ENCODE measurements around the gene OR13C8.
"Not testable (repeated sequence)": the region's sequence is repeated elsewhere in the genome, so short reads cannot be mapped to it uniquely, and the experiment has no call there.

The OR13C8 gene

DNA sequence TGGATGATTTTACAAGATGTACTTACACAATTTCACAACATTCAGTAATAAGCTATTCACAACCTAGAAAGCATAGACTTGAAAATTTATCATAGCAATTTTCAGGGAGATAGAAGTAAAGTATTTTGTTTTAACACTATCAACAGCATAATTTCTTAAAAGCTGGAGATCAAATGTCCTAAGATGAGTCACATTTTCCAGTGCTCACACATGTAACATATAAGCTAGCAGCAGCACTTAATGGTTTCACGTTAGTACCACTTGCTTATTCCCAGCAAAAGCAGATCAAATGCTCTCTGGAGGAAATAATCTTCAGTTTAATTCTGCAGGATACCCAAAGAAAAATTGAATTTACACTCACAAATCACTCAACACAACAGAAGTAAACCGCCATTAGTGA lies 6.5 kb downstream of the OR13C8 start:
- peaks cover 0 to 3% (median 0%) of the 10 kb centered on the region in 3 donors for H3K9me3 ChIP-seq
- no peak for TF ChIP-seq CTCF (IDR thresholded peaks at IDR 0.05)
- no peaks in the 10 kb centered on the region for H3K27me3 ChIP-seq
- no peak overlapping the region for H3K4me3 ChIP-seq
- intact Hi-C loops (cut with DNase I; ENCODE audit: low total_unique reads), result no loop called here
- no peaks in the 10 kb centered on the region for H3K4me1 ChIP-seq
- DNase-seq, result no peak
- no peaks in the 10 kb centered on the region for H3K36me3 ChIP-seq
- no peak overlapping the region for H3K27ac ChIP-seq

- intact Hi-C loops (cut with DNase I; ENCODE audit: low total_unique reads), result no loop called here
- H3K4me1 ChIP-seq, result no peaks in the 10 kb centered on the region
- no peak overlapping the region for H3K27ac ChIP-seq
- TF ChIP-seq CTCF (IDR thresholded peaks at IDR 0.05), result no peak
- DNase-seq, result no peak
- no peaks in the 10 kb centered on the region for H3K36me3 ChIP-seq
- H3K4me3 ChIP-seq, result no peak overlapping the region
- no peaks in the 10 kb centered on the region for H3K9me3 ChIP-seq
- H3K27me3 ChIP-seq, result no peaks in the 10 kb centered on the region
Observed at GRCh38 chr9:104577263-104577662, 8.3 kb downstream of the OR13C8 start.

- H3K27me3 ChIP-seq, result no peaks in the 10 kb centered on the region
- DNase-seq, result no peak
- intact Hi-C loops (cut with DNase I; ENCODE audit: low total_unique reads), result no loop called here
- TF ChIP-seq CTCF (IDR thresholded peaks at IDR 0.05), result no peak
- H3K4me3 ChIP-seq, result no peak overlapping the region
- no peaks in the 10 kb centered on the region for H3K4me1 ChIP-seq
- no peak overlapping the region for H3K27ac ChIP-seq
- no peaks in the 10 kb centered on the region for H3K36me3 ChIP-seq
- no peaks in the 10 kb centered on the region for H3K9me3 ChIP-seq
Observed at GRCh38 chr9:104580562-104580961, 11.6 kb downstream of the OR13C8 start.

GRCh38 chr9:104586496-104587180 lies 17.7 kb downstream of the OR13C8 start:
- H3K9me3 ChIP-seq, result no peaks in the 10 kb centered on the region
- intact Hi-C loops (cut with DNase I; ENCODE audit: low total_unique reads), result no loop called here
- H3K4me3 ChIP-seq, result no peak overlapping the region
- no peak for TF ChIP-seq CTCF (IDR thresholded peaks at IDR 0.05)
- no peaks in the 10 kb centered on the region for H3K4me1 ChIP-seq
- H3K27me3 ChIP-seq, result no peaks in the 10 kb centered on the region
- H3K27ac ChIP-seq, result no peak overlapping the region
- H3K36me3 ChIP-seq, result no peaks in the 10 kb centered on the region
- no peak for DNase-seq

- TF ChIP-seq CTCF (IDR thresholded peaks at IDR 0.05), result no peak
- Histone ChIP-seq H3K4me3 (no peak overlapping the region), H3K27ac (no peak overlapping the region), H3K4me1 (no peaks in the 10 kb centered on the region), H3K36me3 (no peaks in the 10 kb centered on the region), H3K9me3 (no peaks in the 10 kb centered on the region), H3K27me3 (no peaks in the 10 kb centered on the region)
- intact Hi-C loops (cut with DNase I; ENCODE audit: low total_unique reads), result no loop called here
- no peak for DNase-seq
Observed at GRCh38 chr9:104589626-104590025, 20.7 kb downstream of the OR13C8 start.

DNA sequence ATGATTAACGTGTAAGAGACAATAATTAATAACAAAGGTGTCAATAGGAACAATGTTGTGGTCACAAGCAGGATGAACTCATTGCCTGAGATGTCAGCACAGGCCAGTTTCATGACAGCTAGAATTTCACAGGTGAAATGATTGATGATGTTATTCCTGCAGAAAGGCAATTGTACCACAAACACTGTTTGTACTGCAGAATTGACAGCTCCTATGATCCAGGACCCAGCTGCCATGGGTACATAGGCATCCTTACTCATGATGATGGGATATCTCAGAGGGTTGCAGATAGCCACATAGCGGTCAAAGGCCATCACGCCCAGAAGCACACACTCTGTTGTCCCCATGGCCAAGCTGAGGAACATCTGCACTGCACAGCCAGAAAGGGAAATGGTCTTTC lies 29.8 kb downstream of the OR13C8 start:
- H3K4me3 ChIP-seq; intact Hi-C loops (cut with DNase I; ENCODE audit: low total_unique reads); H3K27me3 ChIP-seq; DNase-seq; H3K9me3 ChIP-seq; H3K27ac ChIP-seq; H3K36me3 ChIP-seq; H3K4me1 ChIP-seq: not testable (repeated sequence)

DNA sequence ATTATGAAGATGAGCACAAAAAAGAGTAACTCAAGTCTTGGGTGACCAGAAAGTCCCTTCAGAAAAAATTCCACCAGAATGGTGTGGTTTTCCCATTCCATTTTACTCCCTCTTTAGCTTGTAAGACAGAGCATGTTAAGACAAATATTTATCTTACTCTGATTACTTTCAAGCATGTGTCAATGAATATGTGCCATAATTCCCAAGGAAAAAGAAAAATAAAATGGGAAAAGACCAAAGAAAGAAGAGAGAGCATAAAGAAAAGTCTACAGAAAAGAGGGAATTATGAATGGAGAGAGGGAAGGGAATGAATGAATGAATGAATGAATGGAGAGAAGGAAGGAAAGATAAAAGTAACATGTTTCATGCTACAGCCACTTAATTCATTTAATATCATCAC lies 30.3 kb downstream of the OR13C8 start, which contains the start of gene OR13C5:
OR13C5 (minus strand) TSS at position 101 of the 400 bp plus-strand sequence; CDS start at position 101, 0 bp downstream.
- H3K27ac ChIP-seq; H3K4me1 ChIP-seq; H3K9me3 ChIP-seq; H3K36me3 ChIP-seq; intact Hi-C loops (cut with DNase I; ENCODE audit: low total_unique reads); H3K27me3 ChIP-seq; DNase-seq; H3K4me3 ChIP-seq: not testable (repeated sequence)
